OCI-LY3 (cell line): ENCODE results near the gene DDX41.

ENCODE experiments used
- EZH2phosphoT487 ChIP-seq: fragments of 200-600 bp; shearing (Covaris generic); IDR thresholded peaks from 2 replicates; pipeline ENCODE4 v1.6.1; 2018; ENCODE audit warnings: antibody characterized with exemption, mixed run types, low read depth
- TF ChIP-seq, protein P1 (sequence below): fragments of 200-600, 300-600 bp; sonication (generic); IDR thresholded peaks from 2 replicates; pipeline ENCODE4 v1.5.1; 2014; ENCODE audit warnings: antibody characterized with exemption, low read length, low read depth

GRCh38 chr5:177516601-177517568 is at the start of gene DDX41:
- TF ChIP-seq, protein P1, sequence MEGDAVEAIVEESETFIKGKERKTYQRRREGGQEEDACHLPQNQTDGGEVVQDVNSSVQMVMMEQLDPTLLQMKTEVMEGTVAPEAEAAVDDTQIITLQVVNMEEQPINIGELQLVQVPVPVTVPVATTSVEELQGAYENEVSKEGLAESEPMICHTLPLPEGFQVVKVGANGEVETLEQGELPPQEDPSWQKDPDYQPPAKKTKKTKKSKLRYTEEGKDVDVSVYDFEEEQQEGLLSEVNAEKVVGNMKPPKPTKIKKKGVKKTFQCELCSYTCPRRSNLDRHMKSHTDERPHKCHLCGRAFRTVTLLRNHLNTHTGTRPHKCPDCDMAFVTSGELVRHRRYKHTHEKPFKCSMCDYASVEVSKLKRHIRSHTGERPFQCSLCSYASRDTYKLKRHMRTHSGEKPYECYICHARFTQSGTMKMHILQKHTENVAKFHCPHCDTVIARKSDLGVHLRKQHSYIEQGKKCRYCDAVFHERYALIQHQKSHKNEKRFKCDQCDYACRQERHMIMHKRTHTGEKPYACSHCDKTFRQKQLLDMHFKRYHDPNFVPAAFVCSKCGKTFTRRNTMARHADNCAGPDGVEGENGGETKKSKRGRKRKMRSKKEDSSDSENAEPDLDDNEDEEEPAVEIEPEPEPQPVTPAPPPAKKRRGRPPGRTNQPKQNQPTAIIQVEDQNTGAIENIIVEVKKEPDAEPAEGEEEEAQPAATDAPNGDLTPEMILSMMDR: no peak
- no peak for TF ChIP-seq EZH2phosphoT487
